Tibial artery (tissue), 4 donors: ENCODE data around the gene TRPM3.

ENCODE experiments used
- DNase-seq, 2 donors: peaks; one replicate each; pipeline ENCODE4 v3.0.0-alpha.2; 2019
- H3K27ac ChIP-seq, 2 donors: fragments of 200-600 bp; sonication (generic) in 1 of 2; 1 replicate in 1 of 2; 2 replicates in 1 of 2; pipeline ENCODE4 v1.5.1; 2018 to 2019; ENCODE audit warnings: mild to moderate bottlenecking in 1 of 2
- H3K27me3 ChIP-seq, 2 donors: fragments of 200-600 bp; sonication (generic) in 1 of 2; one replicate each; pipeline versions ENCODE4 v1.5.1 to v1.6.0; 2016 to 2019
- H3K36me3 ChIP-seq, 3 donors: fragments of 200-600 bp; sonication (generic) in 2 of 3; one replicate each; pipeline ENCODE4 v1.5.1; 2016 to 2019; ENCODE audit warnings: mild to moderate bottlenecking in 2 of 3
- H3K4me1 ChIP-seq, 4 donors: fragments of 200-600 bp; sonication (generic) in 2 of 4; 1 replicate in 3 of 4; 2 replicates in 1 of 4; pipeline ENCODE4 v1.5.1; 2016 to 2019
- H3K4me3 ChIP-seq, 2 donors: fragments of 200-600 bp; sonication (generic) in 1 of 2; 1 replicate in 1 of 2; 2 replicates in 1 of 2; pipeline ENCODE4 v1.5.1; 2018 to 2019; ENCODE audit warnings: mild to moderate bottlenecking in 2 of 2
- H3K9me3 ChIP-seq, 3 donors: fragments of 200-600 bp; sonication (generic) in 1 of 3; one replicate each; pipeline ENCODE4 v1.5.1; 2016 to 2019
- intact Hi-C: fragments of 100-400 bp; cut with DNase I; formaldehyde crosslinking; loops from one replicate; pipeline ENCODE4 v1.15.0; 2023; ENCODE audit warnings: low total_unique reads
- TF ChIP-seq, protein P1 (sequence below), 2 experiments: fragments of 200-600 bp in 1 of 2; fragments of 450-650 bp in 1 of 2; IDR thresholded peaks; one replicate each; pipeline ENCODE4 v1.5.1; 2017 to 2019; ENCODE audit warnings: antibody characterized with exemption in 2 of 2, mild to moderate bottlenecking in 1 of 2, moderate library complexity in 1 of 2

TRPM3 gene

DNA sequence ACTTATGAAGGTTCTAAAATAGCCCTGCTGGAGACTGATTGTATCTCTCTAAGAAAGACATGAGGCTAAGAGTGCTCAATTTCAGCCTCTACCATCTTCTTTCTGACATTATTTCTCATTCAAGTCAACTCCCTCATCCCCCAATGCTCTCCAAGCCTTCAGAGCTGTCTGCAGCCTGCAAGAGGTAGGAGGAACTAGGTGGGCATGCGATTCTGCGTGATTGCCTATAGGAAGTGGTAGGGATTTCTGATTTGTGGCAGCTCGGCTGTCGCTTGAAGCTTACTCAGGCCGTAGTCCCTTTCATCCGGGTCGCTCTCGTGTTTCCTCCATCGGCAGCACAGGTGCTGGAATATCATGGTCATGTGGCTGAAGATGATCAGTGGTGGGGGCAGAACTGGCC is 568.9 kb downstream of the TRPM3 start:
- peaks cover 0 to 13% (median 11%) of the 10 kb centered on the region in 4 donors for H3K4me1 ChIP-seq
- H3K4me3 ChIP-seq: no peak overlapping the region
- H3K36me3 ChIP-seq: no peaks in the 10 kb centered on the region
- TF ChIP-seq, protein P1, sequence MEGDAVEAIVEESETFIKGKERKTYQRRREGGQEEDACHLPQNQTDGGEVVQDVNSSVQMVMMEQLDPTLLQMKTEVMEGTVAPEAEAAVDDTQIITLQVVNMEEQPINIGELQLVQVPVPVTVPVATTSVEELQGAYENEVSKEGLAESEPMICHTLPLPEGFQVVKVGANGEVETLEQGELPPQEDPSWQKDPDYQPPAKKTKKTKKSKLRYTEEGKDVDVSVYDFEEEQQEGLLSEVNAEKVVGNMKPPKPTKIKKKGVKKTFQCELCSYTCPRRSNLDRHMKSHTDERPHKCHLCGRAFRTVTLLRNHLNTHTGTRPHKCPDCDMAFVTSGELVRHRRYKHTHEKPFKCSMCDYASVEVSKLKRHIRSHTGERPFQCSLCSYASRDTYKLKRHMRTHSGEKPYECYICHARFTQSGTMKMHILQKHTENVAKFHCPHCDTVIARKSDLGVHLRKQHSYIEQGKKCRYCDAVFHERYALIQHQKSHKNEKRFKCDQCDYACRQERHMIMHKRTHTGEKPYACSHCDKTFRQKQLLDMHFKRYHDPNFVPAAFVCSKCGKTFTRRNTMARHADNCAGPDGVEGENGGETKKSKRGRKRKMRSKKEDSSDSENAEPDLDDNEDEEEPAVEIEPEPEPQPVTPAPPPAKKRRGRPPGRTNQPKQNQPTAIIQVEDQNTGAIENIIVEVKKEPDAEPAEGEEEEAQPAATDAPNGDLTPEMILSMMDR (IDR thresholded peaks at IDR 0.05): no peak
- H3K27me3 ChIP-seq: no peaks in the 10 kb centered on the region
- no peak overlapping the region for H3K27ac ChIP-seq
- intact Hi-C loops: no loop called here
- no peak for DNase-seq
- H3K9me3 ChIP-seq: no peaks in the 10 kb centered on the region

DNA sequence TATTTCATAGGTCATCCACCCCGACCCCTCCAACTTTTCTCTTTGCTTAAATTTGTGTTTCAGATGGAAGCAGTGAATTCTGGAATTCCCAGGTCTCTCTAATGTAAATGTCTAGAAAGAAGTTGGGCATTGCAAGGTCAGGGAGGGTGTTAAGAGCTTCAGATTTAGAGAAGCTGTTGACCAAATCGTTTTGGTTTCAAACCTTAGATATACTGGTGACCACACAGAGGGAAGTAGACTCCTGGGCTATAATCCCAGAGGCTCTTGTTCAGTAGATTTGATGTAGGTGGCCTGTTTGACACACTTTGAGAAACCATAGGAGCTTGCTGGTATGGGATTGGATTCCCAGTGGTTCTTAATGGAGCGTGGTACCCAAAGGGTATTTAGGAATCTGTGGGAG is 569.6 kb downstream of the TRPM3 start:
- Histone ChIP-seq H3K36me3 (no peaks in the 10 kb centered on the region), H3K27ac (no peak overlapping the region), H3K27me3 (no peaks in the 10 kb centered on the region), H3K4me3 (no peak overlapping the region), H3K9me3 (no peaks in the 10 kb centered on the region), H3K4me1 (peaks cover 0 to 13% (median 11%) of the 10 kb centered on the region in 4 donors)
- TF ChIP-seq, protein P1 (IDR thresholded peaks at IDR 0.05): no peak
- no peak for DNase-seq
- intact Hi-C loops: no loop called here

DNA sequence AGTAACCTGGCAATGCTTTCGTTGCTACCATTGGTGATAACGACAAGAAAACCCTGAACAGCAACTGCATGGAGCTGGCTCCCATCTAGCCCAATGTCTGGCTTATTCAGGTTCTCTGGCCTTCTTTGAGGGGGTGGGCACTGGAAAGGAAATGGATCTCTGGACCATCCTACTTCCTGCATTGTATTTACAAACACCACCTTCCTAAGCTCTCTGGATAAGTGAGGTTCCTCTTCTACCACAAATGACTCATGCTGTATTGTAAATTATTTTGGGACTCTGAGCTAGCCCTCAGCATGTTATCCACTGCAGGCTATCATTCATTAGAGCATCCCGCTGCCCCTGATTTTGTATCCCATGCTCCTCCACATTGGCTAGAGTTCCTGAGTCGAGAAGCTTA is 570.0 kb downstream of the TRPM3 start:
- intact Hi-C loops: no loop called here
- Histone ChIP-seq H3K4me3 (no peak overlapping the region), H3K4me1 (peaks cover 0 to 13% (median 11%) of the 10 kb centered on the region in 4 donors), H3K36me3 (no peaks in the 10 kb centered on the region), H3K27ac (no peak overlapping the region), H3K9me3 (no peaks in the 10 kb centered on the region), H3K27me3 (no peaks in the 10 kb centered on the region)
- no peak for DNase-seq
- TF ChIP-seq, protein P1 (IDR thresholded peaks at IDR 0.05): no peak

DNA sequence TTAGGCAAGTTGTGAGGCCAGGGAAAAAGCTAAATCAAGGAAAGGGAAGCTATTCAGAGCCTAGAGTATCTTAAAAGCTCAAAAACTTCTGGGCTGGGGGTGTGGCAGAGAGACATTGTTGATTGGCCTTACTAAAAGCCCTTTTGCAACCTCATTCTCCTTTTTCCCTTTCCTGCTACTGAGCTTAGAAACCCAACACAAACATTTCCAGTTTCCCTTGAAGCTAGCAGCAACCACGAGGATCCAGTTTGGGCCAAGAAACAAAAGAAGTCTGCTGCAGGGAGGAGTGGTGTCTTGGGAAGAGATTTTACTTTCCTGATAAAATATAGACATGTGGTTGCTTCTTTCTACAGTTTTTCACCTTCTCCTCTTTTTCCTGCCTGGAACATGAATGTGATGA is 571.5 kb downstream of the TRPM3 start:
- Histone ChIP-seq H3K4me3 (no peak overlapping the region), H3K27me3 (no peaks in the 10 kb centered on the region), H3K9me3 (no peaks in the 10 kb centered on the region), H3K4me1 (peaks cover 0 to 13% (median 10%) of the 10 kb centered on the region in 4 donors), H3K36me3 (no peaks in the 10 kb centered on the region), H3K27ac (no peak overlapping the region)
- TF ChIP-seq, protein P1 (IDR thresholded peaks at IDR 0.05): no peak
- intact Hi-C loops: no loop called here
- no peak for DNase-seq

DNA sequence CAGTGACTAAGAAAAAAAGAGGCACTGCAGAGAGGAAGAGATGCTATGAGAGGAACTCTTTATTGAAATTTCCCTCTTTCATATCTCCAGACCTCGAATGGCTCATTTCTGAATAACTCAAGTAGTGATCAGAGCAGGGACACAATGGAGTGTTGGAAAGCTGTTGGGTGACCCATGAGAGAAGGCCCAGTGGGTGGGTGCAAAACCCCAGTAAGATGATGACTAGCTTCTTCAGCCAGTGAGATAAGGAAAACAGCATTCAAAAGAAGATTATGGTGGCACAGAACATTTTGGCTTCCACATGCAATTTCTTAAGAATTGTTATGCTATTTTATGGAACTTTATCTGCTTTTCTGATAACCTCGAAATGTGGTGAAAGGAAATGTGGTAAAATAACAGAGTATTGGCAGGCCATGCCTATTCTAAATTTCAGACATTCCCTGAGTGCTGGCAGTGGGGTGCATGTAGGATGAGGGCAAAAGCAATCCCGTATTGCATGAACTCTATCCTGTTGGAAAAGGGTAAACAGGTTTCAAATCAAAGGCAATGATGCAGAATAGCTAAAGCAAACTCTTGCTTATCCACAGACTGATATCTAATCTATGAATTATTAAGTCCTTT is 579.0 kb downstream of the TRPM3 start:
- intact Hi-C loops: no loop called here
- H3K9me3 ChIP-seq: no peaks in the 10 kb centered on the region

More for the DNA sequence above, 579.0 kb downstream of the TRPM3 start:
- peak overlapping the region in 1 of 2 donors; percentile 3 for H3K27ac ChIP-seq
- H3K4me1 ChIP-seq: peaks cover 0 to 17% (median 0%) of the 10 kb centered on the region in 4 donors
- TF ChIP-seq, protein P1 (IDR thresholded peaks at IDR 0.05): no peak
- no peak for DNase-seq
- H3K27me3 ChIP-seq: no peaks in the 10 kb centered on the region
- no peak overlapping the region for H3K4me3 ChIP-seq
- H3K36me3 ChIP-seq: no peaks in the 10 kb centered on the region
